Suppressor macrophage treated with lipopolysaccharide for 1 hour (primary cell): Measurements from ENCODE around the gene ESPNL.
"Not testable (repeated sequence)": the region's sequence is repeated elsewhere in the genome, so short reads cannot be mapped to it uniquely, and the experiment has no call there.

Experiments used
- DNase-seq, 3 donors: peaks; one replicate each; pipeline ENCODE4 v3.0.0-alpha.2; 2020 to 2022

Gene ESPNL

DNA sequence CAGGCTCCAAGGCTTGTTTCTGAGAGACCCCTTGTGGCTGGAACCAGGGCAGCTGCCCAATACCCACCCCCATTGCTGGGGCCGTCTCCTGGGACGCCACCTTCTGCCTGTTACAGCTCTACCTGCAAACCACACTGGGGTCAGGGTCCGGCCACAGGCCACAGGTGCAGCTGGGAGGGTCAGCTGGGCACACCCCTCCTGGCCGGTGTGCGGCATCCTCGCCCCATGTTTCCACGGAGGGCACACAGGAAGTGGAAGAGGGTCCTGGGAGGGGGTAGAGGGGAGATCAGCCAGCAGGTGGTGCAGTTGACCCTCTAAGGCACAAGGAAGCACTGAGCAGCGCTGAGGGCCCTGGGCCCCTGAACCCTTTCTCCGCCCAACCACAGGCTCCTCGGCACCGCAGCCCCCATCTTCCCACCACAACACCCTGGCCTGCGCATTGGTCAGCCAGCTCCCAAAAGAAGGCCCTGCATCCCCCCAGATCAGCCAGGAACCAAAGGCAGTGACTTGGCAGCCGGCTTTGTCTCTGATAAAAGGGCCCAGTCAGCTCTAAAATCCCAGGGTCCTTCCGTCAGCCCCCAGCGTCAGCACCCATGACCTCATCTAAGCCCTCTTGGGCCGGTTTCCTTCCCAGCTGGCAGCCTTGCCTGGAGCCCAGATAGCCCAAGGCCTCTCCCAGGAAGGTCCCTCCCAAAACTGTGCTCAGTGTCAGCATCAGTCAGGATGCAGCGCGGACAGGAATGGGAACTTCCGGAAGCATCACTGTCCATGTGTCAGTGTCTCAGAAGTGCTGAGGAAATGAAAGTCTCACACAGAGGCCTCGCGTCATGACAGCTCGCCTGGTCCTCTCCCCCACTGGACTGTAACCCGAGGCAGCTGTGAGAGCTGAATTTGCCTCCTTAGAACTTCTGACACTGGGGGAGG is 60.3 kb downstream of the ESPNL start:
- peak; percentile 79 to 91 (median 82) for DNase-seq

DNA sequence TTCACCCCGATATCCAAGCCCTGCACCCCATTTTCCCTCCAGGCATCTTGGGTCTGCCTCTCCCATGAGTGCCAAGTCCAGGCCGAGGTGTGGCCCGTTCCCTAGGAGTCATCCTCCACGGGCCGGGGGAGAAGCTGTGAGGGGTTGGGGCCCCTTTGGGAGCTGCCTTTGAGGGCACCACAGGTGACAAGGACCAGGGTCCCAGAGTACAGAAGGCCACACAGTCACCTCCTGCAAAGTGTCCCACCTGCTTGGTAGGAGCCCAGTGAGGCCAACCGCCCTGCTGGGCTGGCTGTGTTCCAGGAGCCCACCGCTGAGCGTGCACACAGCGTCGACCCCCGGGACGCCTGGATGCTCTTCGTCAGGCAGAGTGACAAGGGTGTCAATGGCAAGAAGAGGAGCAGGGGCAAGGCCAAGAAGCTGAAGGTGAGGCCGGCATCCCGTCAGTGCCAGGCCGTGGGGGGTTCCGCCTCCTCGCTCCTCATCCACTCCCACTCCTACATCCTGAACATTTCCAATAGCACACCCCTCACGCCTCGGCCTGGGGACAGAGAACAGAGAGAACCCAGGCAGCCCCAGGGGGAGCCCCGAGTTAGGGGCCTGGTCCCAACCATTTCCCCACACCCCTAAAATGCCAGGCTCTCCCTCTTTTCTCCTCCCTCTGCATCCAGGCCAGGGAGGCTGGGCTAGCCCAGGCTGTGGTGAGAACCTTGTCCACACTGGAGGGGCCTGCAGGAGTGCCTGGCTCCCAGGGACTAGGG is 61.3 kb downstream of the ESPNL start:
- no peak for DNase-seq

DNA sequence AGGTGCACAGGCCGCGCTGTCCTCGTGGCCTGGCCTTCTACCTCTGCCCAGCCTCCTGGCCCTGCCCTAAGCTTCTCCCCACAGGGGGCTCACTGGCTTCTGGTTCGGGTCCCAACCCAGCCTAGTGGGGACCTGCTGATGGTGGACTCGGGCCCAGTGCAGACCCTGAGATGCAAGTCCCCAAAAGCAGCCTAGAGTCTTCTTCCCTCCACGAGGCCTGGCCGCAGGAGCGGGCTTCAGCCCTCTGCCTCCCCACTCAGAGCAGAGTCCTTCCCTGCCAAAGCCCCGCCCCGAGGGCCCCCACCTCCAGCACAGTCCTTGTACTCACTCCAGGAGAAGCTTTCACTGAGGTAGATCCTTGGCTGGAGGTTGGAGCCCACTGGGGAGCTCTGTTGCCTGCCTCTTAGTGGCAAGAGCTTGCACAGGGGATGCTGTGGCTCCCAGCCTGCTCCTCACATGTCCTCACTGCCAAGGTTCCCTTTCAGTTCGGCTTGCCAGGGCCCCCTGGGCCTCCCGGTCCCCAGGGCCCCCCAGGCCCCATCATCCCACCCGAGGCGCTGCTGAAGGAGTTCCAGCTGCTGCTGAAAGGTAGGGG is 62.2 kb downstream of the ESPNL start:
- no peak for DNase-seq

- peak in 1 of 3 donors; percentile 27 for DNase-seq
Observed at GRCh38 chr2:238162846-238163441, 62.8 kb downstream of the ESPNL start.

- DNase-seq, result no peak
Observed at GRCh38 chr2:238163481-238164198, 63.5 kb downstream of the ESPNL start.

- no peak for DNase-seq
Observed at GRCh38 chr2:238164906-238165287, 64.8 kb downstream of the ESPNL start.

- DNase-seq, result no peak
Observed at GRCh38 chr2:238165288-238165921, 65.3 kb downstream of the ESPNL start.

DNA sequence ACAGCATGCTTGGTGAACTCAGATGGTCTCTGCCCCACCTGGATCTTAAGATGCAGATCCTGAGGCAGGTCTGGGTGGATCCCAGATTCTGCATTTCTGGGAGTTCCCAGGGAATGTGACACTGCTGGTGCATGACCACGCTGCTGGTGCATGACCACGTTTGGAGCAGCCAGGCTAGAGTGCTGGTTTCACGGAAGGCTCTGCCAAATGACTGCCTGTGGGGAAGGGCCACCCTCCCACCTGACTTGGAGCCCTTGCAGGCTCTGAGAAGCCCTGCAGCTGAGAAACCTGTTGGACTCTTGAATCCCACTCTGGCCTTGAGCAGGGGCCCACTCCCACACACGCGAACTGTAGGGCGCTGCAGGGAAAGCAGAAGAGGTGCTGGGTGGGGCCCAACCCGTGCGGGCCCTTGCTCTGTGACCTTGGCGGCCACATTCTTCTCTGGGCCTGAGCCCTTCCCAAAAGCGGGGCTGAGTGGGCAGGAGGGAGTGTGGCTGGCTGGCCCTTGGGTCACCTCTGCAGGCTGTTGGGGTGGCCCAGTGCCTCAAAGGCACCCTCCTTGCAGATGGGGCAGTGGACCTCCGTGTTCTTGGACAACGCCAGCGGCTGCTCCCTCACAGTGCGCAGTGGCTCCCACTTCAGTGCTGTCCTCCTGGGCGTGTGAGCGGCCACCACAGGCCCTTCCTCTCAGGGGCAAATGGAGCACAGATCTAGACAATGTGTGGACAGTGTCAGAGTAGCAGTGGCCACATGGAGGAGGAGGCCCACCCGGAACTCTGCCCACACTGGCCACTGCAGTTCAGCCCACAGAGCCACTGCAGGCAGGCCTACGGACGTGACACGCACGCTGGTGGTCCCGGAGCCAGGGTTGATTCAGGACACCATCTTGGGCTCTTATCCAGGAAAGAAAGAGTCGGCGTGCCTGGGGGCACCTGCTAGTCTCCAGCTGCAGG is 66.5 kb downstream of the ESPNL start:
- no peak for DNase-seq

DNA sequence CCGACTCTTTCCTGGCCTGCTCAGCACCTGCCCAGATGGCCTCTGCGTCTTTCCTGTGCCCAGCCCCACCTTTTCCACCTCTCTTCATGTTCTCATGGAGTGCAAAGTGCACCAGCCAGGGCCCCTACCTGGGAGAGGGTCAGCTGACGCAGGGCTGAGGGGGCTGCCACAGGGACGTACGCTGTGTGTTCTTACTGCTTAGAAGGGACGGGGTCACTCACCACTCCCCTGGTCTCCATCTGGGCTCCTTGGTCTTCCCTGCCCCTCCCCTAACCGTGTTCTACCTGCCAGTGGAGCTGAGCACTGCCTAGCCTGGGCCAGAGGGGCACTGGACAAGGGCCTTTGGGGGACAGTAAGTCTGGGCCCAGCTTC is 67.2 kb downstream of the ESPNL start:
- no peak for DNase-seq

DNA sequence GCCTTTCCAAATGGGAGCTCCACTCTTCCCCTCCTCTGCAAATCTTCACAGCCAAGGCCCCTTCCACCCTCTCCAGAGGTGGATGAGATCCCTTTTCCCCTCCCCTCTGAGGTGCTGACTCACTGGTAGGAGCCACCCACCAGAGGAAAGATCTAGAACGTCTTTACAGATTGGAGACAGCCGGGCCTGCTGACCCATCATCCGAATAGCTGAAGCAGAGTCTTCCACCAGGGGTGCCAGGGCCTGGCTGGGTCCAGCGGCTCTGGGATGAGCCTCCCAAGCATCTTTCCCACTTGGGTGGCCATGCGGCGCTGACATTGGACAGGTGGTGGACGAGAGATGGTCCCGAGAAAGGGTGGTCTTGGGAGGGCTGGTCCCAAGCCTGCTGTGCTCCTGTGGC is 67.6 kb downstream of the ESPNL start:
- no peak for DNase-seq

- DNase-seq, result no peak
Observed at GRCh38 chr2:238168196-238169047, 68.3 kb downstream of the ESPNL start.

DNA sequence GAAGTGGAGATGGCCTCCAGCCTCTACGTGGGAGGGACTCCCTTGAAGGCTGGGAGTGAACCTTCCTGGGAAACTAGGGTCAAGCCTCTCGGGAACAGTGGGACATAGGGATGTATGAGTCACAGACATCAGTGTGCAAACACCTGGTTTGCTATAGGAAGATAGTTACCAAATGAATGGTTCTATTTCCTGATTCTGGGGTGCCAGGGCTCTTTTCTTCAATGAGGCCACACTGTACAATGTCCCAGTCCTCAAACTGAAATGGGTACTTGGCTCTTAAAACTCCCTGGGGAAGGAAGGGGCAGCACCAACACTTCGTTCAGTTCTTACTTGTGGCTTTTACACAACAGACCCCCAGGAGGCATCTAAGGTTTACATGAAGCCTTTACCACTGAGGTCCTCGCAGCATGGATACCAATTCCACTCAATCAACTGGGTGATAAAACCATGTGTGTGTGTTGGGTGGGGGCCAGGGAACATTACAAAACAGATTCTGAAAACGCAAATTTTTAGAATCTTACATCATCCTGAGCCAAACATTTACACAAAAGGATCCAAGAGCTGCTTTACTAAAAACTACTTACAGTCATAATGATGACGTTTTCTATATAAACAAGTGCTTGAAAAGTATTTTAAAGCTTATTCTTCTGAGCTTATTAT is 69.0 kb downstream of the ESPNL start:
- DNase-seq, result no peak

DNA sequence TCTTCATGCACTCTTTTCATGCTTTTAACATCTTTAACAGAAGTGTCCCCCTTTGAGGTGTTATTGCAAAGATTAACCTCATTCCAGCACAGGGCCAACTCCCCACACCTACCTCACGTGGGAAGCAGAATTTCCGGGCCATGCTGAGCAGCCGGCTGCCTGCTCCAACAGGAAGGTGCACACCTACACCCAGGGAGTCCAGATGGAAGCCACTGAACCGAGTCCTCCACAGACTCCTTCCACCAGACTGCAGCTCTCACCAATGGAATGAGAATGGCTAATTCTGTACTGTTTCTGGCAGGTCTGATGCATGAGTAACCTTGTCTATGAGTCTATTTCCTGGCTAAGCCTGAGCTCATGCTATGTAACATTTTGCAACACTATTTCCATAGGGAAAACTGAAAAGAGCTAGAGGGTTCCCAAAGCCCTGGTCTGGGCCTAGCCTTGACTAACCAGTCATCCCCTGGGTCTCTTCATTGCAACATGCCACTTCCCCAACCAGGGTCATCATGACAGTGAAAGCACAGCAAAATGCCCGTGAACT is 69.6 kb downstream of the ESPNL start:
- DNase-seq, result peak; percentile 52 to 80 (median 55)

- DNase-seq, result no peak
Observed at GRCh38 chr2:238170386-238171071, 70.4 kb downstream of the ESPNL start.

- DNase-seq, result not testable (repeated sequence)
Observed at GRCh38 chr2:238171072-238171431, 70.9 kb downstream of the ESPNL start.

- DNase-seq, result no peak
Observed at GRCh38 chr2:238171575-238172187, 71.5 kb downstream of the ESPNL start.

- DNase-seq, result no peak
Observed at GRCh38 chr2:238172439-238172838, 72.3 kb downstream of the ESPNL start.

DNA sequence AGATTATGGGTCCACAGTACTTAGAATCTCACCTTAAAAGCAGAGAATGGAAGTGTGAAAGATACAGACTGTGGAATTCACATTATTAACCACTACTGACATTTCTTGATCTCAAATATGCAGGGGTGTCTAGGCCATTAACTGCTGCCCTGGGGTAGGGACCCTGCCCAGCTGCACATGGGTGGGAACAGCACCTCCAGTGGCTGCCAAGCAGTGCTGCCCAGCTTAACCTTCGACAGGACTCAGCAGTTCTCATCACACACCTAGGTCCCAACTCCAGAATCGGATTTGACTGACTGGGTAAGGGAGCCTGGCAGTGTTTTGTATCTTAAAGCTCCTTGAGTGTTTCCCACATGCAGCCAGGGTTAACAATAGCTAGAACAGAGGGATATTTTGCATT is 73.6 kb downstream of the ESPNL start:
- no peak for DNase-seq
